Activated T-cell treated with anti-CD3 and anti-CD28 coated beads, Interleukin-2, amount 50 U/mL, for 24 hours (primary cell): ENCODE results near the gene RABGGTA.
"Not testable (repeated sequence)": the region's sequence is repeated elsewhere in the genome, so short reads cannot be mapped to it uniquely, and the experiment has no call there.

Experiments
- DNase-seq: peaks from one replicate; pipeline ENCODE4 v3.0.0-alpha.2; 2020
- H3K27ac Mint-ChIP-seq: 2 replicates; pipeline ENCODE4 v1.8.0; 2020; ENCODE audit warnings: mild to moderate bottlenecking, mixed read lengths
- H3K27me3 Mint-ChIP-seq: 2 replicates; pipeline ENCODE4 v1.8.0; 2020; ENCODE audit warnings: mixed read lengths
- H3K36me3 Mint-ChIP-seq: 2 replicates; pipeline ENCODE4 v1.8.0; 2020; ENCODE audit warnings: low read depth, mixed read lengths
- H3K4me1 Mint-ChIP-seq: 2 replicates; pipeline ENCODE4 v1.8.0; 2020; ENCODE audit warnings: low read depth, mixed read lengths
- H3K4me3 Mint-ChIP-seq: 2 replicates; pipeline ENCODE4 v1.8.0; 2020; ENCODE audit warnings: mild to moderate bottlenecking, moderate library complexity, mixed read lengths
- H3K9me3 Mint-ChIP-seq: 2 replicates; pipeline ENCODE4 v1.8.0; 2020; ENCODE audit warnings: mixed read lengths

Gene RABGGTA

GRCh38 chr14:24237463-24237955 lies 33.9 kb downstream of the RABGGTA start:
- H3K9me3 Mint-ChIP-seq, result no peaks in the 10 kb centered on the region
- no peak overlapping the region for H3K4me3 Mint-ChIP-seq
- no peaks in the 10 kb centered on the region for H3K27me3 Mint-ChIP-seq
- H3K27ac Mint-ChIP-seq, result peak overlapping the region; percentile 100
- H3K36me3 Mint-ChIP-seq, result peaks cover 95% of the 10 kb centered on the region
- peak; percentile 9 for DNase-seq
- H3K4me1 Mint-ChIP-seq, result peaks cover 80% of the 10 kb centered on the region

DNA sequence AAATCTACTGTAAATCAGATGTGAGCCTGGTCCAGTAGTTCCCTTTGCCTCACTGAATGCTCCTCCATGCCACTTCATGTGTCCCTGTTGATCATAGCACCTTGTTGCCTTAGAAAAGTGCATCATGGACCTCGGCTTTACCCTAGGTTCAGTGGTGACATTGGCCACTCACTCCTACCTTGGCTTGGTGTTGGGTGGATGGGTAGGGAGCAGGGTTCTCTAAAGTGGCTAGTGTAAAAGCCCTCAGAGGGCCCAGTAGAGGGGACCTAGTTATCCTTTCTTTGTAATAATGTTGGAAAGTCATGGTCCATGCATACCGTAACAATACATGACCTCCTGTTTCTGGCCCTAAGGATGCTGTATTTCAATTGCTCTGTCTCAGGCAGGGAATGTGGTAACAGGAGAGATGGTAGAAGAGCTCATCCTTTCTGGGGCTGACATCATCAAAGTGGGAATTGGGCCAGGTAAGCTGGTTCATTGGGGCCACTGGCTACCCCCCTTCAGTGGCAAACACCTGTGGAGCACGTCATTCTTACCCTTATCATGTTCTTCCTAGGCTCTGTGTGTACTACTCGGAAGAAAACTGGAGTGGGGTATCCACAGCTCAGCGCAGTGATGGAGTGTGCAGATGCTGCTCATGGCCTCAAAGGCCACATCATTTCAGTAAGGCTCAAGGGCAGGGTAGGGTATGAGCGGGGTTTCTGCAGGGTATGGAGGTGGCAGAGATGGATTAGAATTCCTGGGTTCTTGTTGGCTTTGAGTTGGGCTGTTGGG lies 34.5 kb downstream of the RABGGTA start:
- Mint-ChIP-seq H3K4me1 (peaks cover 78% of the 10 kb centered on the region), H3K9me3 (no peaks in the 10 kb centered on the region), H3K36me3 (peaks cover 94% of the 10 kb centered on the region), H3K4me3 (no peak overlapping the region), H3K27ac (peak overlapping the region; percentile 100), H3K27me3 (no peaks in the 10 kb centered on the region)
- DNase-seq, result peak; percentile 23

DNA sequence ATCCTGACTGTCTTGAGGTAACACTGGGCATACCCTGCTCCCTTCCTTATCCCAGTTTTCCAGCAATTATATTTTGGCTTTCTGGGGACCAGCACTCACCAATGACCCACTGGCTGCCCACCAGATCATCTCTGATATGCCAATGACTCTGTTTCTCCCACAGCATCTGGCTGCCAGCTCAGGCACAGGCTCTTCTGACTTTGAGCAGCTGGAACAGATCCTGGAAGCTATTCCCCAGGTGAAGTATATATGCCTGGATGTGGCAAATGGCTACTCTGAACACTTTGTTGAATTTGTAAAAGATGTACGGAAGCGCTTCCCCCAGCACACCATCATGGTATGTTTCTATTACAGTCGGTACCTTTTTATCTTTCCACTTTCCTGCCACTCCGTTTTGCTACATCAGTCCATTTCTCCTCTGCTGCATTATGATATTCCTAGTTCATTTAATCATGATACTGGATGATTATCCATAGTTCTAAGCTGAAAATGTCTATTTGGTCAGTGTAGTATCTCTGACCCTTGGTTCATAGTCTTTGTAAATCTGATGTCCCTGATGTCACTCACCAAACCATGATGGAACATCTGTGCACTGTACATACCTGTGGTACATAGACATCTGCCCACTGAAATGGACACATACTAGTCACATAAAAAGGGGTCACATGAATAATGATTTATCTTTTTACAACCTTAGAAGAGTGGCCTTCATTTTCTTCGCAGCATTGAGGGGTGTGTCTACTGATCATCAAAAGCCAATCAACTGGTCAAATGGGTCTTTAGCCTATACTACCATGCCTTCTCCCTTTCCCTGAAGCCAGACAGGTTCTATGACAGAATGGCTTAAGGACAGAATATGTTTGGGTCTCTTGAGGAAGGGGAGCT lies 35.4 kb downstream of the RABGGTA start:
- Mint-ChIP-seq H3K9me3 (no peaks in the 10 kb centered on the region), H3K36me3 (peaks cover 94% of the 10 kb centered on the region), H3K4me1 (peaks cover 77% of the 10 kb centered on the region), H3K4me3 (no peak overlapping the region), H3K27me3 (no peaks in the 10 kb centered on the region), H3K27ac (peak overlapping the region; percentile 96)
- peak; percentile 14 for DNase-seq

DNA sequence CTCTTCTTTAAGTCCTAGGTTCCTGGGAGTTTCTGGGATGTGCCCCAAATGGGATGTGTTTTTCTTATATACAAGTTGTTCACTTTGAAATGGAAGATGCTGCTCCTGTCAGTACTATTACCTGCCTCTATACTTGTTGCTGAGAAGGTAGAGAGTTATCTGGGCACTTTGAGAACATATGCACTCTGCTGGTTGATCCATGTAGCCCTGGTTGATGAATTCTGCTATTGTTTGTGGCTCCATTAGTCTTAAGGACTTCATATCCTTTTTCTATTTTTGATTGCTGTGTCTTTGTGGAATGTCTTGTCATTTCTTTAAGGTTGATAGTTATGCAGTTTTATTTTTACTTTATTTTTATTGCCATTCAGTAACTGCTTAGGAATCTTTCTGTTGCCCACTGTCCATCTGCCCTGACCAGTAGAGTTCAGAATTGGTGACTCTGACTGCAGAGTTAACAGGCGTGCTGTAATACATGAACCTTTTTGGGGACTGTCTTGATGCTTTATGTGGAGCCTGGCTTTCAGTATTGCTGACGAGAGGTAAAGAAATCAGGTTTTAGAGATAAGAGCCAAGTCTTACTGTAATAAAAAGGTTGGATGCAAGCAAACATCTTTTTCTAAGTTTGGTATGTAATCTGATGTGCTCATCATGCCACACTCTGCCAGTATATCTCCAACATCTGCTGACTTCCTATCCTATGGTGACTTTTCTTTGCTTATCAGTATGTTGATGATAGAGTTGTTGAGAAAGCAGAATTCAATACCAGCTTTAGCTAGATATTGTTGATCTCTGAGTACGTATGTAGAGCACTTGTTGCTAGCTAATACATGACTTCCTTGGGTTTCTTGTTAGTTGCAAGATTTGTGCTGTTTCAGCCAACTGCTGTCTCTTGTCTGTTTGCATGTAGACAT lies 37.0 kb downstream of the RABGGTA start:
- no peaks in the 10 kb centered on the region for H3K27me3 Mint-ChIP-seq
- H3K4me1 Mint-ChIP-seq, result peaks cover 67% of the 10 kb centered on the region
- H3K4me3 Mint-ChIP-seq, result peak overlapping the region; percentile 89
- peak overlapping the region; percentile 96 for H3K27ac Mint-ChIP-seq
- H3K36me3 Mint-ChIP-seq, result peaks cover 85% of the 10 kb centered on the region
- no peak for DNase-seq
- H3K9me3 Mint-ChIP-seq, result no peaks in the 10 kb centered on the region

- Mint-ChIP-seq H3K4me3 (peak overlapping the region; percentile 89), H3K9me3 (no peaks in the 10 kb centered on the region), H3K27me3 (no peaks in the 10 kb centered on the region), H3K36me3 (peaks cover 84% of the 10 kb centered on the region), H3K4me1 (peaks cover 63% of the 10 kb centered on the region), H3K27ac (peak overlapping the region; percentile 96)
- DNase-seq, result no peak
Observed at GRCh38 chr14:24233538-24233866, 37.9 kb downstream of the RABGGTA start.

- Mint-ChIP-seq H3K9me3 (no peaks in the 10 kb centered on the region), H3K36me3 (peaks cover 82% of the 10 kb centered on the region), H3K4me1 (peaks cover 57% of the 10 kb centered on the region), H3K27ac (peak within 1 kb of the TSS; percentile 96), H3K27me3 (no peaks in the 10 kb centered on the region), H3K4me3 (peak within 1 kb of the TSS; percentile 89)
- DNase-seq, result no peak
Observed at GRCh38 chr14:24232645-24233537, 38.5 kb downstream of the RABGGTA start, which contains the start of gene GMPR2. TSS of gene GMPR2 (plus strand) at chr14:24232929. CDS start at chr14:24233254, 325 bp downstream.

DNA sequence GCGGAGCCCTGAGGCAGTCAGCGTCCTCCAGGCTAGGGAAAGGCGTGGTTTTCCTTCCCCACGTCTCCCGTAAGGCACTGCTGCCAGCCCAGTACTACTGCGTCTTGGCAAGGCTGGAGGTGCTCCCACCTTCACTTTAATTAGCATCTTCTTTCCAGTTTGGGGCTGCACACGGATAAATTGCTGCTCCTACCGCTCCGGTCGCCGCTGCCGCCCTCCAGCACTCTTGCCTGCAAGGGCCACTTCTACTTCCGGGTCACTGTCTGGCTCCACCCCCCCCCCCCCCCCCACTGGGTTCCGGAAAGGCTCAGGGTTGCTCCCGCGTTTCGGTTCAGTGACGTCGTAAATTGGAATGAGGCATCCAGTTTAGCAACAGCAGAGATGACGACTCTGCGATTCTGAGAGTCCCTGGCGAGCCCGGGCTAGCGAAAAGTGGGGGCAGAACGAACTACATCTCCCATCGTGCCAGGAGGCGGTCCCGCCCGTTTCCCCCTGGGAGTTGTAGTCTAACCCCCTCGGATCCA lies 39.2 kb downstream of the RABGGTA start, which contains the start of gene NEDD8:
Gene NEDD8, minus strand, starts transcription at position 247 of the 524 bp plus-strand sequence. Its CDS starts 100 bp downstream, at position 147.
- H3K4me1 Mint-ChIP-seq, result peaks cover 55% of the 10 kb centered on the region
- no peaks in the 10 kb centered on the region for H3K27me3 Mint-ChIP-seq
- H3K36me3 Mint-ChIP-seq, result peaks cover 81% of the 10 kb centered on the region
- peak within 1 kb of the TSS; percentile 89 for H3K4me3 Mint-ChIP-seq
- DNase-seq, result peak; percentile 93
- no peaks in the 10 kb centered on the region for H3K9me3 Mint-ChIP-seq
- H3K27ac Mint-ChIP-seq, result peak within 1 kb of the TSS; percentile 96

- Mint-ChIP-seq H3K4me3 (peak overlapping the region; percentile 89), H3K4me1 (peaks cover 59% of the 10 kb centered on the region), H3K27me3 (no peaks in the 10 kb centered on the region), H3K9me3 (no peaks in the 10 kb centered on the region), H3K27ac (peak overlapping the region; percentile 96), H3K36me3 (peaks cover 80% of the 10 kb centered on the region)
- no peak for DNase-seq
Observed at GRCh38 chr14:24231263-24232120, 39.9 kb downstream of the RABGGTA start.

DNA sequence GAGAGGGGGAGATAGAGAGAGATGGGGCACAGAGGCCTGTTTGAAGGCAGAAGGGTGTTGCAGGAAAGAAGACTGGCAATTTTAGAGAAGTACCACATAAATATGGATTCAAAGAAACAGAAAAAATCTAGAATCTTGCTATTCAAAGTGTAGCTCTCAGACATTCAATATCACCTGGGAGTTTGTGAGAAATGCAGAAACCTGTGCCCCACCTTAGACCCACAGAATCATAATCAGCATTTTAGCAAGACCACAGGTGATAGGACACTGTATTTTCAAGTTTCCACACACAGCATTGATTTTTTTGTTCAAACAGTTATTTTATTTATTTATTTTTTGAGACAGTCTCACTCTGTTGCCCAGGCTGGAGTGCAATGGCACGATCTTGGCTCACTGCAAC lies 42.5 kb downstream of the RABGGTA start:
- no peak for DNase-seq
- peaks cover 53% of the 10 kb centered on the region for H3K4me1 Mint-ChIP-seq
- peak overlapping the region; percentile 66 for H3K27ac Mint-ChIP-seq
- no peaks in the 10 kb centered on the region for H3K9me3 Mint-ChIP-seq
- H3K27me3 Mint-ChIP-seq, result no peaks in the 10 kb centered on the region
- H3K36me3 Mint-ChIP-seq, result peaks cover 74% of the 10 kb centered on the region
- H3K4me3 Mint-ChIP-seq, result no peak overlapping the region

- Mint-ChIP-seq H3K4me3 (no peak overlapping the region), H3K27ac (no peak overlapping the region), H3K9me3 (no peaks in the 10 kb centered on the region), H3K36me3 (peaks cover 54% of the 10 kb centered on the region), H3K27me3 (no peaks in the 10 kb centered on the region), H3K4me1 (peaks cover 43% of the 10 kb centered on the region)
- DNase-seq, result no peak
Observed at GRCh38 chr14:24226473-24226872, 44.9 kb downstream of the RABGGTA start.

- peaks cover 51% of the 10 kb centered on the region for H3K36me3 Mint-ChIP-seq
- H3K27ac Mint-ChIP-seq, result peak overlapping the region; percentile 66
- H3K4me3 Mint-ChIP-seq, result no peak overlapping the region
- no peak for DNase-seq
- no peaks in the 10 kb centered on the region for H3K27me3 Mint-ChIP-seq
- peaks cover 34% of the 10 kb centered on the region for H3K4me1 Mint-ChIP-seq
- H3K9me3 Mint-ChIP-seq, result no peaks in the 10 kb centered on the region
Observed at GRCh38 chr14:24224618-24225071, 46.8 kb downstream of the RABGGTA start.

DNA sequence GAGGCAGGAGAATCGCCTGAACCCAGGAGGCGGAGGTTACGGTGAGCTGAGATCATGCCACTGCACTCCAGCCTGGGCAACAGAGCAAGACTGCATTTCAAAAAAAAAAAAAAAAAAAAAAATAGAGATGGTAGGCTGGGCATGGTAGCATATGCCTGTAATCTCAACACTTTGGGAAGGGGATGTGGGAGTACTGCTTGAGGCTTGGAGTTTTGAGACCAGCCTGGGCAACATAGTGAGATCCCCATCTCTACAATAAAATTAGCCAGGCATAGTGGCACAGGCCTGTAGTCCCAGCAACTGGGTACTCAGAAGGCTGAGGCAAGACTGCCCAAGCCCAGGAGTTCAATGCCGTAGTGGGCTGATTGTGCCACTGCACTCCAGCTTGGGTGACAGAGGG lies 48.4 kb downstream of the RABGGTA start:
- H3K4me1 Mint-ChIP-seq, result peaks cover 27% of the 10 kb centered on the region
- not testable (repeated sequence) for H3K27me3 Mint-ChIP-seq, H3K27ac Mint-ChIP-seq, H3K9me3 Mint-ChIP-seq, DNase-seq, H3K4me3 Mint-ChIP-seq
- H3K36me3 Mint-ChIP-seq, result peaks cover 45% of the 10 kb centered on the region
